ENCODE measurements around the gene TSPAN18.

GRCh38 chr11:44880511-44880910 is 153.7 kb downstream of the TSPAN18 start:
- TF ChIP-seq CTCF (IDR thresholded peaks at IDR 0.05), result no peak
- TF ChIP-seq POLR2A (IDR thresholded peaks at IDR 0.05), result no peak
